Stomach (tissue), 4 donors: ENCODE results near the gene ITGB7.

Experiments used
- CTCF ChIP-seq, 7 experiments: fragments of 450-650 bp in 4 of 7; fragments of 200-600 bp in 3 of 7; sonication (generic) in 3 of 7; IDR thresholded peaks; one replicate each; pipeline ENCODE4 v1.5.1; 2016 to 2019; ENCODE audit warnings: antibody characterized with exemption in 7 of 7, control low read depth in 2 of 7, mild to moderate bottlenecking in 1 of 7
- EP300 ChIP-seq: sonication (generic); formaldehyde crosslinking; IDR thresholded peaks from one replicate; pipeline ENCODE4 v1.6.1; 2017; ENCODE audit warnings: antibody characterized with exemption
- POLR2A ChIP-seq, 4 donors: fragments of 450-650 bp; IDR thresholded peaks; one replicate each; pipeline ENCODE4 v1.6.1; 2016; ENCODE audit warnings: antibody characterized with exemption in 4 of 4, control low read depth in 2 of 4, mild to moderate bottlenecking in 1 of 4, moderate library complexity in 1 of 4

- TF ChIP-seq CTCF (IDR thresholded peaks at IDR 0.05): no peak
- no peak for TF ChIP-seq EP300
- TF ChIP-seq POLR2A (IDR thresholded peaks at IDR 0.05): no peak
These were observed 21.4 kb downstream of the ITGB7 start for GRCh38 chr12:53185582-53186153.
